ENCODE results near the gene KRTAP5-2. TPM values are rescaled to one million over a fixed set of nuclear protein-coding genes. Genes with fewer than 3 reads are reported as not detected.
"Not testable (repeated sequence)": the region's sequence is repeated elsewhere in the genome, so short reads cannot be mapped to it uniquely, and the experiment has no call there.

The KRTAP5-2 gene
- total RNA-seq, 4 donors from 2014 or later = not detected

- Histone ChIP-seq H3K4me1 (no peaks in the 10 kb centered on the region), H3K4me3 (no peak overlapping the region), H3K36me3 (no peaks in the 10 kb centered on the region), H3K27ac (no peak overlapping the region), H3K9me3 (no peaks in the 10 kb centered on the region), H3K27me3 (peaks cover 19% of the 10 kb centered on the region)
- WGBS, 2 donors (ENCODE audit: low coverage in 1 of 2) = 83% methylated on average over 2 of the region's 2 CpGs; no CpG with 5 or more reads in 1 of the 2 donors
- no peak for ATAC-seq
- no peak for TF ChIP-seq CTCF (IDR thresholded peaks at IDR 0.05)
- TF ChIP-seq EP300 (IDR thresholded peaks at IDR 0.05) = no peak
- TF ChIP-seq POLR2AphosphoS5 (IDR thresholded peaks at IDR 0.05) = no peak
- no peak for TF ChIP-seq POLR2A (IDR thresholded peaks at IDR 0.05)
These were observed 11.4 kb downstream of the KRTAP5-2 start for GRCh38 chr11:1586699-1587098.

GRCh38 chr11:1584661-1585370 is 13.3 kb downstream of the KRTAP5-2 start, which contains the start of gene KRTAP5-1:
KRTAP5-1 (minus strand) TSS chr11:1585283; CDS start chr11:1585249, 34 bp downstream.
- WGBS, 2 donors (ENCODE audit: low coverage in 1 of 2) = no CpG with 5 or more reads among the region's 9 CpGs
- not testable (repeated sequence) for ATAC-seq

GRCh38 chr11:1582909-1583308 is 15.2 kb downstream of the KRTAP5-2 start:
- H3K4me1 ChIP-seq, H3K36me3 ChIP-seq, H3K4me3 ChIP-seq, H3K9me3 ChIP-seq, H3K27ac ChIP-seq, ATAC-seq: not testable (repeated sequence)
- peaks cover 13% of the 10 kb centered on the region for H3K27me3 ChIP-seq
- 76 to 84% methylated on average over 2 of the region's 2 CpGs for WGBS, 2 donors (ENCODE audit: low coverage in 1 of 2)

More at GRCh38 chr11:1584661-1585370, 13.3 kb downstream of the KRTAP5-2 start, which contains the start of gene KRTAP5-1:
- H3K27ac ChIP-seq, H3K36me3 ChIP-seq, H3K4me1 ChIP-seq, H3K4me3 ChIP-seq, H3K9me3 ChIP-seq: not testable (repeated sequence)
- H3K27me3 ChIP-seq = peaks cover 13% of the 10 kb centered on the region

- 83 to 84% methylated on average over 5 to 8 of the region's 9 CpGs for WGBS, 2 donors (ENCODE audit: low coverage in 1 of 2)
- Histone ChIP-seq H3K27me3 (peaks cover 13% of the 10 kb centered on the region), H3K9me3 (peaks cover 0 to 8% (median 0%) of the 10 kb centered on the region in 3 donors), H3K4me1 (no peaks in the 10 kb centered on the region), H3K4me3 (no peak overlapping the region), H3K36me3 (no peaks in the 10 kb centered on the region), H3K27ac (no peak overlapping the region)
- TF ChIP-seq POLR2A (IDR thresholded peaks at IDR 0.05) (no peak), EP300 (IDR thresholded peaks at IDR 0.05) (no peak), POLR2AphosphoS5 (IDR thresholded peaks at IDR 0.05) (no peak), CTCF (IDR thresholded peaks at IDR 0.05) (no peak)
- no peak for ATAC-seq
These were observed 16.1 kb downstream of the KRTAP5-2 start for GRCh38 chr11:1581976-1582375.

GRCh38 chr11:1576825-1577224 is 21.3 kb downstream of the KRTAP5-2 start:
- H3K27ac ChIP-seq = no peak overlapping the region
- peaks cover 15% of the 10 kb centered on the region for H3K27me3 ChIP-seq
- H3K9me3 ChIP-seq = peaks cover 0 to 8% (median 0%) of the 10 kb centered on the region in 3 donors
- H3K4me3 ChIP-seq = no peak overlapping the region
- H3K36me3 ChIP-seq = no peaks in the 10 kb centered on the region
- peaks cover 0 to 29% (median 18%) of the 10 kb centered on the region in 3 donors for H3K4me1 ChIP-seq
- 78 to 92% methylated on average over 2 to 6 of the region's 6 CpGs for WGBS, 2 donors (ENCODE audit: low coverage in 1 of 2)
- ATAC-seq = no peak
- TF ChIP-seq POLR2A (IDR thresholded peaks at IDR 0.05) = no peak
- TF ChIP-seq CTCF (IDR thresholded peaks at IDR 0.05) = no peak
- TF ChIP-seq EP300 (IDR thresholded peaks at IDR 0.05) = no peak
- TF ChIP-seq POLR2AphosphoS5 (IDR thresholded peaks at IDR 0.05) = no peak

GRCh38 chr11:1575756-1576155 is 22.3 kb downstream of the KRTAP5-2 start:
- H3K4me1 ChIP-seq = peaks cover 0 to 38% (median 18%) of the 10 kb centered on the region in 3 donors
- H3K27me3 ChIP-seq = peaks cover 15% of the 10 kb centered on the region
- H3K9me3 ChIP-seq, H3K4me3 ChIP-seq, H3K36me3 ChIP-seq, H3K27ac ChIP-seq, ATAC-seq: not testable (repeated sequence)
- 78 to 80% methylated on average over 9 to 16 of the region's 16 CpGs for WGBS, 2 donors (ENCODE audit: low coverage in 1 of 2)
